ENCODE data around the gene MRPS15.

Gene MRPS15

DNA sequence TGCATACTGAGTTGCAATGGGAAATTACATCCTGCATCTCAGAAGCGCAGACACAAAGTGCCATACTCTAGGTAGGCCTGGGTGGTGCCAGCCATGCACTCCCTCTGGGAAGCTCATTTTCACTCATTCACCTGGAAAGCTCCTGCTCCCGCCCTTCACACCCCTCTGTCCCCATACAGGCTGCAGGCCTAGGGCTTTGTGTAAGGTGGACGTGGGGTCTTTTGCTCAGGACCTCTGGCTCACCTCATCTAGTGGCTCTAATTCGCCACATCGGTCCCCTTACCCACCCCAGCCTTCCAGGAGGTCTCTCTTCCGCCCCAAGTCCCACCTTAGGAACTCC, 751 bp downstream of the MRPS15 start:
- DNase-seq (ENCODE audit: low read depth in 2 of 3, low spot score in 1 of 3): no peak

DNA sequence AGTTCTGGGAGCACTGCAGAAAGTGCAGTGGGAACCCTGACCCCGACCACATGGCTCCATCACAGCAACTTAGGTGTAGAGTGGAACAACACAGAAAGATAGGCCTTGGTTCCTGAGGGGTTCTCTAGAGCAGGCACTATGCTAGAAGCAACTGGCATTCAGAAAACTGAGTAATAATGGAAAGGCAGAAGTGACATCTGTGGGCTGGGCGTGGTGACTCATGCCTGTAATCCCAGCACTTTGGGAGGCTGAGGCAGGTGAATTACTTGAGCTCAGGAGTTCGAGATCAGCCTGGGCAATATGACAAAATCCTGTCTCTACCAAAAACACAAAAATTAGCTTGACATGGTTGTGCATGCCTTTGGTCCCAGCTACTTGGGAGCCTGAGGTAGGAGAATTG, 5.3 kb downstream of the MRPS15 start:
- DNase-seq (ENCODE audit: low read depth in 2 of 3, low spot score in 1 of 3): peak in 2 of 3 donors; percentile 45 to 51

DNA sequence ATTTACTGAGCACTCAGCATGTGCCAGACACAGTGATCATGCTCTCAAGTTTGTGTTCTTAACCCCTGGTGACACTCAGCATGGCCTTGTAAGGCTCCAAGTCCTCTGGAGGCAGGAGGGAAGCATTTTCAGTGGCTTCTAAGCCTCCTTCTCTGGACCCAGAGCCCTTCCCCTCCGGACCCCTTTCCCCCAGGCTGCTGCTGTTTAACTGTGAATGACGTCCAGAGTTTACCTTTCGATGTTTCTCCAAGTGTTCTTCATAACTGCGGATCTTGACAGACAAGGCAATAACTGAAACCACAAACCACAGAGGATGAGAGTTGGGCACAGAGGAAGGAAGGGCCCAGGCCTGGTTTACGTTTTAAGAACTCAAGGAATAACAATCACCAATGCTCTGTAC, 6.5 kb downstream of the MRPS15 start:
- no peak for DNase-seq (ENCODE audit: low read depth in 2 of 3, low spot score in 1 of 3)

DNA sequence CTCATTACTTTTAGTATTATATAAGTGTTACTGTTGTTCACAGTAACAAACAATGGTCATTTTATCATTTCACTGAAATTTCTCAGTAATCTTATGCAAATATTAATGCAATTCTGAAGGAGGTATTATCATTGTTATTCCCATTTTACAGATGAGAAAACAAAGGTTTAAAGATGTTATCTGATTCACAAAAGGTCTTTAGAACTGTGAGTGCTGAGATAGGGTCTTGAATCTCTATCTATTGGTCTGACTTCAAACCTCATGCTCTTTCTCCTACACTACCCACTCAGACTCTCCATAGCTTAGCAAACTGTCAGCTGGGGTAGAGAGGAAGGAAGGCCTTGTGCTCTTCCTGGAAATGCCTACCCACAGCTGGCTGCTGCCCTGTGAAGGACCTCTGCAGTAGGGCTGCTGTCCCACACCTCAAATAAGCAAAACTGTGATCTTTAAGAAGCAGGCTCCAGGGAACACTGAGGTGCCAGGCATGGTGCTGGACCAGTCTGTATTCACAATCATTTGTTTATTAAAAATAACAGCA, 7.7 kb downstream of the MRPS15 start:
- no peak for DNase-seq (ENCODE audit: low read depth in 2 of 3, low spot score in 1 of 3)

DNA sequence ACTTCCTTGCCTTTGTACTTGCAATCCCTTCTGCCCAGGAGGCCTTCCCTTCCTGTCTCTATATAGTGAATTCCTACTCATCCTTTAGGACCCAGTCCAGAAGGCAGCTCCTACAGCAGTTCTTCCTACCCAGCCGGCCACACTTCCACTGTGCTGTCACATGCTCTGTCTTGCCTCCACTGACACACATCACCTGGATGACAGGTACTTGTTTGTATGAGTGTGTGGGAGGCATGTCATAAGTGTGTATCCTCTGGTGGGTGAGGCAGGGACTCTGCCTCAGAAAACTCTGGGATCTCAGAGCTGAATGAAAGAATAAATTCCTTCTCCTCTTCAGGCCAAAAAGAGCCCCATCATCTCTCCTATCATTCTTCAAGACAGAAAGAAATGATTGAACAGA, 8.8 kb downstream of the MRPS15 start:
- no peak for DNase-seq (ENCODE audit: low read depth in 2 of 3, low spot score in 1 of 3)

DNA sequence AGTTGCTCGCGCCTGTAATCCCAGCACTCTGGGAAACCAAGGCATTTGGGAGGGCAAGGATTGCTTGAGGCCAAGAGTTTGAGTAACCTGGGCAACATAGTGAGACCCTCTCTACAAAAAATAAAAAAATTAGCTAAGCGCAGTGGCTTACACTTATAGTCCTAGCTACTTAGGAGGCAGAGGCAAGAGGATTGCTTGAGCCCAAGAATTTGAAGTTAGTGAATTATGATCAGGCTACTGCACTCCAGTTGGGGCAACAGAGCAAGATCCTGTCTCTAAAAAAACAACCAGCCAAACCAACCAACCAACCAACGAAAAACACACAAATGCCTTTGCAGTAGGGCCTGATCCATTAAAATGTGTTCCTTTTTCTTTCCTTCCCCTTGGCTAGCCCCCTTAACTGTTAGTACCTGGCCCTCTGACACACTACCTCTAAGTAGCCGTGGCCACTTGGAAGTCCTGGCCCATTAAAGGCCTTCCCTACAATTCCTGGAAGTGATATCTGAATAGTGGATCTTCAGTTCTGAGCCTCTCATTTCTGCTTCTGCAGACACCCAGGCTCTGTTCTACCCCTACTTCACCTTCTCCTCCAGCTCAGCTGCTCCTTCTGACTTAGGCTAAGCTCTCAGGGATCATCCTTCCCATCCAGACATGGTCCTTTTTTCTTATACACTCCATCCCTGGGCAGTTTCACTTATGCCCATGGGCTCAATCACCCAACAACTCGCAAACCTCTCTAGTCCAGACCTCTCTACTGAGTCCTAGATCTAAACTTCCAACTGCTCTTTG, 10.4 kb downstream of the MRPS15 start:
- DNase-seq (ENCODE audit: low read depth in 2 of 3, low spot score in 1 of 3): no peak

DNA sequence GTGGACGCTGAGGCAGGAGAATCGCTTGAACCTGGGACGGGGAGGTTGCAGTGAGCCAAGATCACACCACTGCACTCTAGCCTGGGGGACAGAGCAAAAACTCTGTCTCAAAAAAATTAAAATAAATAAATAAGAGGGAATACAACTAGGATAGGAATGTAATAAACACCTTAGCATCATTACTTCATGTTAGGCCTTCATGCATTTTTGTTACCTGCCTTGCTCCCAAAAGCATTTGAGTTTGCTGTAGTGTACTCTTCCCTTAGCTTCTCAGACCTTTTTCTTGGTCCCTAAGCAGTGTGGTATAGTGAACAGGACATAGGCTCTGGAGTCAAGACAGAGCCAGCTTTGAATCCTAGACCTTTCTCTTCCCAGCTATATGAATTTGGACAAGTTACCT, 11.1 kb downstream of the MRPS15 start:
- no peak for DNase-seq (ENCODE audit: low read depth in 2 of 3, low spot score in 1 of 3)

DNA sequence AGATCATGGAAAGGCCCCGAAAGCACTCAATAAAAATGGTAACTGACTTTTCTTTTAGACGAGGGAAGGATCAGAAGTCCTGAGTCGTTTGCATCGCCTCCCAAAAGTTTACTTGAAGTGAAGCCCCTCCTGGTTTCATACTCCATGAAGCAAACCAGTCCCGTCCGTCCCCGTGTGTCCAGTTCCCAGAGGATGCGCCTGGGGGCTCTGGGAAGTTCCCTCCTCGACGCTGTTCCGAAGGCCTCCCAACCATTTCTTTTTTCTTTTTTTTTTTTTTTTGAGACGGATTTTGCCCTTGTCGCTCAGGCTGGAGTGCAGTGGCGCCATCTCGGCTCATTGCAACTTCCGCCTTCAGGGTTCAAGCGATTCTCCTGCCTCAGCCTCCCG, 13.3 kb downstream of the MRPS15 start:
- no peak for DNase-seq (ENCODE audit: low read depth in 2 of 3, low spot score in 1 of 3)

DNA sequence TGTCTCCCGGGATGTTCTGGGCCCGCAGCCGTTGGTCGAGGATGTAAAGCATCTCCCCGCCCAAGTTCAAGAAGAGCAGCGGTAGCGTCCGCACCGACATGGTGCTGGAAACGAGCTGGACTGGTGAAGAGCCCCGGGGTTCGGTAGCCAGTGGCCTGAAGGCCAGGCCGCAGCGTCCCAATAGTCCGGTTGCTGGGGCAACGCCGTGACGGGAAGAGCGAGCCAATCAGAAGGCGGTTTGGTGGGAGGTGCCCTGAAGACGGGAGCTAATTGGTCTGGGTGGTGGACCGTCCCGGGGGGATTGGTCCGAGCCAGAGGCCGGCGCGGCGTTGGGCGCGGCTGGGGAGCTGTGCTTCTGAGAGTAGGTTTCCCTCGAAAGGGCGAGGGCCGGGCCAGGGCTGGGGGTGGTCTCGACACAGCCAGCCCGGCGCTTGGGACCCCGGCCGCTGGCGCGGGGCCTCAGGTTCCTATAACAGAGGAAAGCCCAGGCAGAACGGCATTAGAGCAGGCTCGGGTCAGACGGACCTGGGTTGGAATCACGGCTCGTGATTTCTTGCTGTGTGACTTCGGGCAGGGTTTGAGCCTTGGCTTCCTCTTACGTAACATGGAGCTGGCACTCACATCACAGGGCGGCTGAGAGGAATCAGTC, 13.8 kb downstream of the MRPS15 start, which contains the start of gene OSCP1:
Gene OSCP1 (minus strand): TSS at position 182 of the 649 bp plus-strand sequence. CDS start 82 bp downstream, at position 100.
- peak; percentile 75 to 81 (median 76) for DNase-seq (ENCODE audit: low read depth in 2 of 3, low spot score in 1 of 3)

DNA sequence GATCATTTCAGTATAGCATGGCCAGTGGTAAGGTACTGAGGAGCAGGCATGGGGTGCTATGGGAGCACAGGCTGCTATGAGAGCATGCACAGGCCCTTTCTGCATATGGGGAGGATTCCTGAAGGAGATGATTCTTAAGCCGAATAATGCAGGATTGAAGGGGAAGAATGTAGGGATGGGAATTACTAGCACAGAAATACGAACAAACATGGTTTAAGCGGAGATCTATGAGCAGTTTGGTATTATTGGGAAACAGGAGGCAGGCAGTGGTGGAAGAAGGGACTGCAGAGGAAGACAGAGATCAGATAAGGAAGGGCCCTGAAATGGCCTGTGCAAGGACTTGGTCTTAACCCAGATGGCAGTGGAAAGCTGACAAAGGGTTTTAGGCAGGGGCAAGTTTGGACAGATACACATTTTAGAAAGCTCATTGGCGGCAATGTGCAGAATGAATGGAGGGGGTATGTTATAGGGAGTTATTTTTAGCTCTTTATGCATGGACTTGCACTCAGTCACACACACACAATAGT, 15.6 kb downstream of the MRPS15 start:
- DNase-seq (ENCODE audit: low read depth in 2 of 3, low spot score in 1 of 3): no peak

DNA sequence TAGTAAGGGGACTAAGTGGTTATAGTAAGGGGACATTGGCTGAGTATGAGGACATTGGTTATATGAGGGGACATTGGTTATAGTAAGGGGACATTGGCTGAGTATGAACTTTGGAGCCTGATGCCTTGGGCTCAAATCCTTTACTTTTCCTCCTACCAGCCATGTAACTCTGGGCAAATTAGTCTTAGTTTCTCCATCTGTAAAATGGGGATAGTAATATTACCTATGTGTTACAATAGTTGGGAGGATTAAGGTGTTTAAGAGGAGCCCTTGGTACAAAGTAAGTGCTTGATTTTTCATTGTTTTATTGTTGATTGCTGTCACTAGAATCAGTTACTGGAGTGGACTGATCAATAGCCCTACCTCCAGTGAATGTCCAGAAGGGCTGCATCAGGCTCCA, 16.7 kb downstream of the MRPS15 start:
- no peak for DNase-seq (ENCODE audit: low read depth in 2 of 3, low spot score in 1 of 3)

DNA sequence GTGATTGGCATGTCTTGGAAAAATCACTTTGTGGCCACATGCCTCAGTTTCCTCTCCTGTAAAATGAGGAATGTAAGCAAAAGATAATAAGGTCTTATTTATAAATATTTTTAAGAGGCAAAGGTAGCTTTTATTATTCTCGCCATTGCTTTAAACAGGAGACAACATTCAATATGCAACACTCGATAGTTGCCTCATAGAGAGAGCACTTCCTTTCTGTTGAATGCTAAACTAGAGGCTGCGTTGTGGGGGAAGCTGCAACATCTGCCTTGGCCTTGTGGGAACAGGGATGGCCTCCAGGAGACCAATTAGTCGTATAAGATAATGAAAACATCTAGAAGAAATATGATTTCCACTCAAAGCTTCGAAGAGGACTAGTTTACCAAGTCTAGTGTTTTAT, 17.4 kb downstream of the MRPS15 start:
- DNase-seq (ENCODE audit: low read depth in 2 of 3, low spot score in 1 of 3): no peak

DNA sequence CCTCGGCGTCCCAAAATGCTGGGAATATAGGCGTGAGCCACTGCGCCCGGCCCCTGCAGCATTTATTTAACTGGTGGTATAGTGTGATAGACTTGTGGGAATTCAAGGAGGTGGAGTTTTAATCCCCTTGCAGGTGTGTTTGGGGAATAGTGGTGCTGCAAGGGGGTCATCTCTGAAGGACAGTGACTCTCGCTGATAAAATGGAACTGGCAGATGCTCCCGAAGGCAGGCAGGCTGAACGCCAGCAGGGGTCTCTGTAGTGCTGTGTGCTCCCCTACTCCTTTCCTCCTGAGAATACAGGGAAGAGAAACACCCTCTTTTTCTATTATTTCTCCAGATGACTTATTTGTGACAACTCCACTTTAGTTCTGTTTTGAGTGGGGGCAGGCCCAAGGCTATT, 17.9 kb downstream of the MRPS15 start:
- no peak for DNase-seq (ENCODE audit: low read depth in 2 of 3, low spot score in 1 of 3)

DNA sequence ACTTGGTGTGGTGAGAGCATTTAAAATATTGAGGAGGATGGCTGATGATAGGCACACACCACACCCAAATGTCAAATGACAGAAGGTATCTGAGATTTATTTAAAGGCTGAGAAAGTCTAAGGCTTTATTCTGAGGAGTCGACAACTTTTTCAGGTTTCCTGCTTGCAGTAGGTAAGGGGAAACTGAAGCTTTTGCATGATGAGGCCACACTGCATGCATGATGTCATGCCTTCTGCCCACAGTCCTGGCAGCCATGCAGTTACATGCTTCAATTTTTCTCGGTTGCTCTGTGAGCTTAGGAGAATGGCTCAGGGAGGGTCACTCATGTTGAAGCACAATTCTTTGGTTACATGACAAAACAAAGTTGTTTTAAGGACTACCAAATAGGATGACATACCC, 20.9 kb downstream of the MRPS15 start:
- DNase-seq (ENCODE audit: low read depth in 2 of 3, low spot score in 1 of 3): no peak

DNA sequence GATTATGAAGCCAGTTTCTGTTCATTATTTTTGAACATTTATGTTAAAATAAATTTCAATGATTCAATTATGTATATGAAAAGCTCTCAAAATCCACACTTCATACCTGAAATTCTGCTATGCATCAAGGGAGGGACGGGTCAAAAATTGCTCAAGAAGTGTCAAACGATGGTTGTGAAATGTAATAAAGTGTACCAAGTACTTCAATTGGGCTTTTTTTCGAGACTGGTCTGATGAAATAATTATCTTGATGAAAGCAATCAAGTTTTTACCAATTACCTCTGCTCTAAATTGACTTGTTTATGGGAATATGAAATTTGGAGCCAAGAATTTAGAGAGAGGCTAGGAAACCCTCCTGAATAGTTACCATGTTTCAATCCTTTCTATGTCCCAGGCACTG, 21.8 kb downstream of the MRPS15 start:
- no peak for DNase-seq (ENCODE audit: low read depth in 2 of 3, low spot score in 1 of 3)

DNA sequence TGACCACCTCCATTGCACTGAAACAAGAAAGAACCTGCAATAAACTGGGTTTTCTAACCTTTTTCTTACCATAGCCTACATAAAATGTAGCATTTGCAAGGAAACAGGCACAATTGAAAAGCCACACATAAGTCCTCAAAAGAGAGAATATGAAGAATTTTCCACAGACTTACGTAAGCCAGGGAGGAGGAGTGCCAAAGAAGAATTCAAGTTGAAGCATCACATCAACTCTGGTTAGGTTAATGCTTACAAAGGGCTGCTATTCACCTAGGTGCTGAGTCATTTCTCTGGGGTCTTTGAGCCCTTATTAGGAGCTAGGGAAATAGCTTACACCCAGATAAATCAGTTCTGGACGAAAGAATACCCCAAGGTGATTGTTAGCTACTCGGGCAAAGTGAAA, 23.5 kb downstream of the MRPS15 start:
- no peak for DNase-seq (ENCODE audit: low read depth in 2 of 3, low spot score in 1 of 3)

DNA sequence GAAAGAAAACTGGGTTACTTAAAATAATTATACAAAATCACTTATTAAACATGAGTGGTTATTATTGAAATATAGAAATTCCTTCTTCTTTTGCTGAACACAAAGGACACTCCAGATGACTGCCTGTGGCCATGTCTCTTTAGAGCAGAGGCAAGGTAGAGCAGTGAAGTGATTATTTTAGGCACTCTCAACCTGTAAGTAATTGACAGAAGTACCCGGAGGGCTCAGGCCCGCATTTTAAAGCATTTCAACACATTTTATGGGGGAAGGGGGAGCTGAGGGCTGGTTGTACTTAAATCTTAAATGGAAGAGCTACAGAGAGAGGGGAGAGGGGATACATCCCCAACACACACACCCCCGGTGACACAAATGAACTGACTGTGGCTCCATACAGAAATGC, 24.1 kb downstream of the MRPS15 start:
- no peak for DNase-seq (ENCODE audit: low read depth in 2 of 3, low spot score in 1 of 3)

DNA sequence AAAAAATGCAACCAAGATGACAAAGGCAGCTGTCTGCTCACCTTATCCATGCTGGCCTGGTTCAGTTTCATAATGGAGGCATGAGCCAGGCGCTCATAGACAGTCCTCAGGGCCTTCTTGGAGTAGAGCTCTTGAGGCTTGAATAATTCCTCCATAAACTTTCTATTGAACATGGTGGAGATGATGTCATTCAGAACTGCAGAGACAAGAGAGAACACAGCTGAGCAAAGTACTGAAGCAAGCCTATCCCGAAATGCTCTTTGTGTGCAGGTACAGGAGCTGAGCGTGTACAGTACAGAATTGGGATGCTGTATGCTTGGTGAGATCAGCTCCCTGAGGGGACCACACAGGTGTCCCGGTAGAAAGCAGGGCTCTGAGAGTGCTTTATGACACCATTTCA, 25.5 kb downstream of the MRPS15 start:
- DNase-seq (ENCODE audit: low read depth in 2 of 3, low spot score in 1 of 3): no peak

DNA sequence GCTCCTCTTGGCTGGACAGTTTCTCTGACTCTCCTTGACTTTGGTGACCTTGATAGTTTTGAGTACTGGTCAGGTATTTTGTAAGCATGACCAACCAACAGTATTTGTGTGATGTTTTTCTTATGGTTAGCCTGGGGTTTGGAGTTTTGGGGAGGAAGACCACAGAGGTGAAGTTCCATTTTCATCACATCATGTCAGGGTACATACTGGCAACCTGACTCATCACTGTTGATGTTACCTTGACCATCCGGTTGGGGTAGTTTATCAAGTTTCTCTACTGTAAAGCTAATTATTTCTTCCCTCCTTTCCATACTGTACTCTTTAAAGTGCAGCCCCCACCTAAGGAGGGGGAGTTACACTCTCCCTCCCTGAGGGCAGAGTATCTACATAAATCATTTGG, 27.4 kb downstream of the MRPS15 start:
- DNase-seq (ENCODE audit: low read depth in 2 of 3, low spot score in 1 of 3): no peak

DNA sequence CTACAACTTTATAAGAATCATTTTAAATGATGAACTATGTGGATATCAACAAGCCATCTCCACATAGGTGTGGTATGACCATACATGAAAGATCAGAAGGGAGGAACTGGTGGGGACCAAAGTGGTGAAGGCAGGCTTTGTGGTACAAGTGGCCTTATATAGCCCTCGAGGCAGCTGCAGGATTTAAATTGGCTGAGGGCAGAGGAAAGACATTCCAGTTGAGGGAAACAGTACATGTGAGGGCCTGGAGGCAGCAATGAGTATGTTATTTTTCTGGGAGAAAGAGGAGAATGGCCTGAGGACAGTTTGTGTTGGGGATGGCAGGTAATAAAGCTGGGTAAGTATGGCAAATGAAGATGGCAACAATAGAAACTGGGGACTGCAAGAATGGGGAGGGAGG, 31.1 kb downstream of the MRPS15 start:
- no peak for DNase-seq (ENCODE audit: low read depth in 2 of 3, low spot score in 1 of 3)

DNA sequence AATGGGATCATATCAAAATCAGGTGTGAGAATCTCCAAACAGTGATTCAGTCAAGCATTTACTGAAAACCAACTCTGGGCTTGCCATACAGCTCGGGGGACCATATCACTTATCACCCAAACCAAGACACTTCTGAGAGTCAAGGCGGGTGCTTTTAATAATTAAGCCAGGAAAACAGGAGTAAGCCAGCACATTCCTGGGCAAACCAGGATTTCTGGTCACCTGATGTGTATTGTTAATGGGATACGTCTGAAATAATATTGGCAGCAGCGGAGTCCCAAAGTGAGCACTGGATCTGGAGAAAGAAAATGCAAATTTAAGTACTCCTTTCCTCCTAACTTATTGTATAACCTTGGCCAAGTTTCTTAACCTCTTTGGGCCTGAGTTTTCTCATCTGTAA, 31.6 kb downstream of the MRPS15 start:
- DNase-seq (ENCODE audit: low read depth in 2 of 3, low spot score in 1 of 3): no peak

DNA sequence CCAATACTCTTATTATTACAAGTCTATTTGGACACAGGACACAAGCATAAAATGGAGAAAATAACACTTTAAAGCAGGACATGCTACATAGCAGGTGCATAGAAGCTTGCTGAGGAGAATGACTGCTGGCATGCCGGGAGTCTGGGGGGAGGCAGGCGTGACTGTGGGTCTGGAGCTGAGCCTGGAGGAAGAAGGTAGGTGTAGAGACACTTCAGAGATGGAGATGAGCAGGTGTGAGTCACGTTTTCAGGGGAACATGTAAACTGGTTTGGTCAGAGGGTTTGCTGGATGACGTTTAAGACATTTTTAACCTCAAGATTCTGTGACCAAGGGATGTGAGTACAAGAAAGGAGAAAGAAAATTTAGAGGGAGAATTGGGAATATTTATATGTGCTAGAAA, 38.4 kb downstream of the MRPS15 start:
- no peak for DNase-seq (ENCODE audit: low read depth in 2 of 3, low spot score in 1 of 3)

Measured in stimulated activated CD4-positive, alpha-beta T cell treated with anti-CD3 and anti-CD28 coated beads, Interleukin-12 subunit alpha, Interleukin-12 subunit beta, amount 100 ng/mL, for 48 hours (primary cell).